IMR-90 (cell line): ENCODE measurements around the gene PNKD. TPM values are rescaled to one million over a fixed set of nuclear protein-coding genes. Genes with fewer than 3 reads are reported as not detected.

Source experiments
- ATAC-seq: fragments of 200-7000 bp; cut with Tn5 transposase; 2 replicates; pipeline ENCODE4 v1.9.1; 2020; ENCODE audit warnings: low read depth, mild to moderate bottlenecking, moderate library complexity
- BruUV-seq: library from RNA; stranded (reverse); fragments of 400-500 nt; replicated peaks from 2 replicates; lab custom pipeline; 2021; lab: Mats Ljungman, UMichigan
- CTCF ChIA-PET: fragments of 300-600 bp; formaldehyde crosslinking; extraction: SDS; loops from one replicate; lab custom pipeline; 2021; ENCODE audit warnings: antibody characterized with exemption; lab: Yijun Ruan, JAX
- POLR2A ChIA-PET: fragments of 300-600 bp; sonication (Branson Sonifier 250); formaldehyde crosslinking; loops from one replicate; lab custom pipeline; 2022; ENCODE audit warnings: antibody characterized with exemption; ENCODE audit not compliant: unreplicated experiment; lab: Charles Lee
- DNase-seq: peaks from one replicate; pipeline ENCODE4 v3.0.0; 2013
- H2AFZ ChIP-seq: replicated peaks from 2 replicates; pipeline ENCODE3; 2013; ENCODE audit warnings: low read length, mild to moderate bottlenecking; ENCODE audit not compliant: poor library complexity
- H2AK5ac ChIP-seq: 2 replicates; pipeline ENCODE4 v1.6.1; 2013; ENCODE audit warnings: low read depth, low read length, inconsistent platforms
- H2AK9ac ChIP-seq: replicated peaks from 2 replicates; pipeline ENCODE3; 2013; ENCODE audit warnings: mild to moderate bottlenecking, low read depth, low read length, moderate library complexity; ENCODE audit not compliant: poor library complexity
- H2BK120ac ChIP-seq: 2 replicates; pipeline ENCODE4 v1.6.1; 2013; ENCODE audit warnings: low read depth, low read length, inconsistent platforms
- H2BK15ac ChIP-seq: 3 replicates; pipeline ENCODE4 v1.6.1; 2013; ENCODE audit warnings: low read depth, low read length, inconsistent platforms
- H2BK20ac ChIP-seq: 2 replicates; pipeline ENCODE4 v1.6.1; 2013; ENCODE audit warnings: low read depth, mild to moderate bottlenecking, inconsistent platforms, low read length, moderate library complexity
- H2BK5ac ChIP-seq: 2 replicates; pipeline ENCODE4 v1.6.1; 2013; ENCODE audit warnings: mild to moderate bottlenecking, low read depth, low read length, inconsistent platforms; ENCODE audit not compliant: poor library complexity, severe bottlenecking
- H3K14ac ChIP-seq: replicated peaks from 2 replicates; pipeline ENCODE4 v1.6.1; 2013; ENCODE audit warnings: low read depth, low read length, inconsistent platforms
- H3K18ac ChIP-seq: 2 replicates; pipeline ENCODE4 v1.6.1; 2013; ENCODE audit warnings: low read depth, low read length, control low read depth
- H3K23ac ChIP-seq: 2 replicates; pipeline ENCODE4 v1.6.1; 2013; ENCODE audit warnings: low read depth, low read length, inconsistent platforms
- H3K27ac ChIP-seq: 2 replicates; pipeline ENCODE4 v1.5.1; 2013; ENCODE audit warnings: mild to moderate bottlenecking, control low read depth, low read length; ENCODE audit not compliant: insufficient read depth
- H3K27me3 ChIP-seq: 2 replicates; pipeline ENCODE4 v1.6.1; 2013; ENCODE audit warnings: low read length; ENCODE audit not compliant: control insufficient read depth, insufficient read depth
- H3K36me3 ChIP-seq: 2 replicates; pipeline ENCODE4 v1.6.1; 2013; ENCODE audit warnings: low read length, mixed read lengths; ENCODE audit not compliant: control insufficient read depth, insufficient read depth
- H3K4ac ChIP-seq: 2 replicates; pipeline ENCODE4 v1.6.1; 2013; ENCODE audit warnings: low read depth, low read length, inconsistent platforms
- H3K4me1 ChIP-seq: 2 replicates; pipeline ENCODE4 v1.6.1; 2013; ENCODE audit warnings: low read length, mixed read lengths; ENCODE audit not compliant: control insufficient read depth, insufficient read depth
- H3K4me2 ChIP-seq: 2 replicates; pipeline ENCODE4 v1.6.1; 2013; ENCODE audit warnings: low read depth, mild to moderate bottlenecking, control low read depth, low read length, moderate library complexity
- H3K4me3 ChIP-seq: 2 replicates; pipeline ENCODE4 v1.5.1; 2013; ENCODE audit warnings: low read depth, mild to moderate bottlenecking, control low read depth, low read length, moderate library complexity; ENCODE audit not compliant: insufficient read depth
- H3K56ac ChIP-seq: 2 replicates; pipeline ENCODE4 v1.6.1; 2013; ENCODE audit warnings: low read length, inconsistent platforms; ENCODE audit not compliant: insufficient read depth; ENCODE audit errors: extremely low read depth
- H3K79me1 ChIP-seq, 2 experiments: 2 replicates each; pipeline ENCODE4 v1.6.1; 2013; ENCODE audit warnings: low read length in 2 of 2, inconsistent platforms in 1 of 2, low read depth in 1 of 2
- H3K9ac ChIP-seq: 2 replicates; pipeline ENCODE4 v1.6.1; 2013; ENCODE audit warnings: low read depth, low read length, control low read depth
- H3K9me1 ChIP-seq: 2 replicates; pipeline ENCODE4 v1.6.1; 2013; ENCODE audit warnings: low read length, inconsistent platforms; ENCODE audit not compliant: insufficient read depth
- H3K9me3 ChIP-seq: 2 replicates; pipeline ENCODE4 v1.6.1; 2013; ENCODE audit warnings: low read length; ENCODE audit not compliant: control insufficient read depth, insufficient read depth
- H4K20me1 ChIP-seq: 2 replicates; pipeline ENCODE4 v1.6.1; 2013; ENCODE audit warnings: low read length, inconsistent platforms; ENCODE audit not compliant: insufficient read depth
- H4K5ac ChIP-seq: 2 replicates; pipeline ENCODE4 v1.6.1; 2013; ENCODE audit warnings: mild to moderate bottlenecking, low read depth, low read length, control low read depth
- H4K8ac ChIP-seq, 2 experiments: 2 replicates each; pipeline ENCODE4 v1.6.1; 2013; ENCODE audit warnings: low read depth in 2 of 2, low read length in 2 of 2, control low read depth in 1 of 2, inconsistent platforms in 1 of 2
- H4K91ac ChIP-seq: 2 replicates; pipeline ENCODE4 v1.6.1; 2013; ENCODE audit warnings: low read depth, low read length, inconsistent platforms; ENCODE audit not compliant: insufficient read depth
- BHLHE40 ChIP-seq: fragments of 150-350 bp; IDR thresholded peaks from 2 replicates; pipeline ENCODE4 v1.6.1; 2016; ENCODE audit warnings: mild to moderate bottlenecking, low read depth, low read length
- CEBPB ChIP-seq: IDR thresholded peaks from 2 replicates; pipeline ENCODE4 v1.6.1; 2012; ENCODE audit warnings: low read depth, low read length, improper control_type of control experiment
- CHD1 ChIP-seq: IDR thresholded peaks from 2 replicates; pipeline ENCODE4 v1.6.1; 2012; ENCODE audit warnings: low read depth, low read length, improper control_type of control experiment
- FOS ChIP-seq: fragments of 150-350 bp; IDR thresholded peaks from 2 replicates; pipeline ENCODE4 v1.6.1; 2016; ENCODE audit warnings: low read depth, low read length
- MAZ ChIP-seq: IDR thresholded peaks from 2 replicates; pipeline ENCODE4 v1.6.1; 2012; ENCODE audit warnings: low read depth, mild to moderate bottlenecking, low read length, improper control_type of control experiment, moderate library complexity, borderline replicate concordance
- MXI1 ChIP-seq: IDR thresholded peaks from 2 replicates; pipeline ENCODE4 v1.6.1; 2012; ENCODE audit warnings: low read depth, mild to moderate bottlenecking, low read length, moderate library complexity, borderline replicate concordance
- POLR2A ChIP-seq: IDR thresholded peaks from 2 replicates; pipeline ENCODE4 v1.6.1; 2012; ENCODE audit warnings: mild to moderate bottlenecking, low read depth, low read length
- RAD21 ChIP-seq: IDR thresholded peaks from 2 replicates; pipeline ENCODE4 v1.6.1; 2012; ENCODE audit warnings: low read length, improper control_type of control experiment
- RCOR1 ChIP-seq: IDR thresholded peaks from 2 replicates; pipeline ENCODE4 v1.6.1; 2012; ENCODE audit warnings: mild to moderate bottlenecking, low read length, improper control_type of control experiment; ENCODE audit not compliant: insufficient replicate concordance
- RFX5 ChIP-seq: IDR thresholded peaks from 2 replicates; pipeline ENCODE4 v1.8.0; 2012; ENCODE audit warnings: low read depth, mild to moderate bottlenecking, low read length, moderate library complexity
- SMC3 ChIP-seq: fragments of 150-350 bp; IDR thresholded peaks from 2 replicates; pipeline ENCODE4 v1.6.1; 2016; ENCODE audit warnings: low read depth, mild to moderate bottlenecking, antibody characterized with exemption, low read length, moderate library complexity
- WGBS, 2 experiments: methylation state at CpG; one replicate each; pipeline versions ENCODE4 v1.1.5 to v1.1.7; 2013; ENCODE audit warnings: missing lambda C conversion rate in 2 of 2; ENCODE audit not compliant: insufficient read length in 1 of 2; ENCODE audit errors: extremely low coverage in 2 of 2; 5-methylcytosine and 5-hydroxymethylcytosine counted together
- dilution Hi-C: fragments of 300-500 bp; cut with HindIII; formaldehyde crosslinking; loops from one replicate; pipeline ENCODE4 v1.14.3; 2018; ENCODE audit warnings: low sequenced_read_pairs; ENCODE audit not compliant: unreplicated experiment
- in situ Hi-C: fragments of 300-500 bp; cut with MboI; formaldehyde crosslinking; loops from 3 replicates; pipeline ENCODE4 v1.14.3; 2019; ENCODE audit warnings: low sequenced_read_pairs, inconsistent platforms, mixed read lengths
- intact Hi-C: fragments of 100-400 bp; cut with micrococcal nuclease; formaldehyde crosslinking; loops from 2 replicates; pipeline ENCODE4 v1.10.0; 2022
- polyA plus RNA-seq, 3 experiments: library from polyadenylated mRNA; depleted of rRNA; stranded (reverse); fragments of >200 nt; gene quantifications; 2 replicates each; pipeline ENCODE4 v1.2.3, GENCODE V29; 2012; ENCODE audit warnings: low replicate concordance in 1 of 3
- total RNA-seq: library from RNA; depleted of rRNA; stranded (reverse); fragments of >200 nt; gene quantifications from 2 replicates; pipeline ENCODE4 v1.2.3, GENCODE V29; 2012
- TF ChIP-seq, protein P1 (sequence below): conservative IDR thresholded peaks from 2 replicates; pipeline ENCODE4 v1.5.1; 2012; ENCODE audit warnings: mild to moderate bottlenecking, low read depth, low read length, improper control_type of control experiment
- TF ChIP-seq, protein P2 (sequence below): fragments of 150-350 bp; IDR thresholded peaks from 2 replicates; pipeline ENCODE4 v1.6.1; 2017; ENCODE audit warnings: mild to moderate bottlenecking, antibody characterized with exemption, low read length, low read depth

PNKD gene
- total and polyA plus RNA-seq, 2 of the 4 experiments (the other 2 are of a cell fraction): 19.2 to 68.5 TPM

DNA sequence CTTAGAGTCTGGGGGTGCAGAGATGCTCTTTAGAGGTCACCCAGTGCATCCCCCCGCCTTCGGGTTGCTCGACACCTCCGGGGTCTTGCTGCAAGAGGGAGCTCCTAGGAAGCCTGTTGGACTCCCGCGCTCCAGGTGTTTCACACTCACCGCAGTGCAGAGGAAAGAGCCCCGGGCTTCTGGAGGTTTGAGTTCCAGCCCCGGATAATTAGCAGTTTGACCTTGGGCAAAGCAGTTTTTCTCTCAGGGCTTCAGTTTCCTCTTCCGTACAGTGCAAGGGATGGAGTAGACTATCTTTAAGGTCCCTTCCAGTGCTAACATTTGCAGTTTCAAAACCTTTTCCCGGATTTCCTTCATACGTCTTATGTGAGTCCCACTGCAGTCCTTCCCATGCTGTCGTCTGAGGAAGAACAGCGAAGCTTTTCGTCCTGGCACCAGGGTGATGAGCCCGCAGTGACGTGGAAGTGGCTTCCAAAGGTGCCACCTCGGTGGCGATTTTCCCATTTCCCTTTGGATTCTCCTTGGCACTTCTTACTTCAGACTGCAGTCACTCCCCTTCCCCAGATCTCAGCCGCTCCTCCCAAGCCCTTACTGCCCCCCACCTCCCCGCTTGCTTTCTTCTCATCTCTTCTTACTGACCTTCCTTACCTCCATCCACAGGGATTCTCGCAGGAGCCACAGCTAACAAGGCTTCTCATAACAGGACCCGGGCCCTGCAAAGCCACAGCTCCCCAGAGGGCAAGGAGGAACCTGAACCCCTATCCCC lies 585 bp downstream of the PNKD start (continued):
- no peak for TF ChIP-seq CEBPB
- TF ChIP-seq CHD1: no peak
- TF ChIP-seq RFX5: no peak
- no peak for TF ChIP-seq POLR2A

DNA sequence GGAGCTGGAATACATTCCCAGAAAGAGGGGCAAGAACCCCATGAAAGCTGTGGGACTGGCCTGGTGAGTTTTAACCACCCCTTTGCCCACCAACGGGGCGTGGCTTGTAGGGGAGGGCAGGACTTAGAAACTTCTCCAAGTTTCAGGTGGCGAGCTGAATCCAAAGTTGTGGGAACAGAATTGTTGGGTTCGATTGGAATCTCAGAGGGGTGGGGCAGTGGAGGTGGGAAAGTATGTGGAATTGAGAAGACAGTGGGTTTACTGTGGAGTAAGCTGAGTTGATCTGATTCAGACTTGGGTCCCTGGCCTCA lies 1.1 kb downstream of the PNKD start:
- H4K91ac ChIP-seq: no peak overlapping the region
- H3K14ac ChIP-seq: no peak overlapping the region
- ChIA-PET POLR2A (no interaction called here), CTCF (interaction anchor here (1.3 to 3.9 kb wide), 3 partner anchors 13 to 26 kb away, joined by 3 to 24 read pairs (median 4); partner anchors contain the start of gene TMBIM1)
- no peak for ATAC-seq
- no peaks in the 10 kb centered on the region for H3K27me3 ChIP-seq
- H2AK9ac ChIP-seq: no peak overlapping the region
- no peak overlapping the region for H3K18ac ChIP-seq
- no peak overlapping the region for H3K4ac ChIP-seq
- H3K56ac ChIP-seq: no peak overlapping the region
- H3K9ac ChIP-seq: peak overlapping the region; percentile 73; the same call in 1 of the 2 replicates
- H2AFZ ChIP-seq: no peak overlapping the region
- peaks cover 23 to 61% of the 10 kb centered on the region in 2 experiments for H3K79me1 ChIP-seq
- H3K4me3 ChIP-seq: peak overlapping the region; percentile 72; the same call in 1 of the 2 replicates
- no peaks in the 10 kb centered on the region for H3K9me3 ChIP-seq
- DNase-seq: no peak
- dilution Hi-C loops (no loop called here), intact Hi-C loops (loop anchor here (10.0 kb wide), 1 partner anchor 293 kb away; the partner anchor contains the start of genes CNOT9 and USP37), in situ Hi-C loops (loop anchor here (10.0 kb wide), 1 partner anchor 123 kb away; the partner anchor contains the start of gene CTDSP1)
- 0 out of 2 replicates have a peak overlapping the region, but pooled peaks have one; percentile 33 for H3K23ac ChIP-seq
- no peak overlapping the region for H2BK120ac ChIP-seq
- H2AK5ac ChIP-seq: no peak overlapping the region
- 0 out of 2 replicates have a peak, but pooled peaks cover 3% of the 10 kb centered on the region for H3K9me1 ChIP-seq
- no TSS peak for BruUV-seq
- no peak overlapping the region for H2BK15ac ChIP-seq
- H4K20me1 ChIP-seq: peaks cover 9% of the 10 kb centered on the region; the same call in 1 of the 2 replicates
- 60% methylated on average over 1 of the region's 4 CpGs; no CpG with 5 or more reads in 1 of the 2 experiments for WGBS, 2 experiments
- no peak overlapping the region for H2BK5ac ChIP-seq
- H3K4me1 ChIP-seq: peaks cover 10% of the 10 kb centered on the region
- peaks cover 40% of the 10 kb centered on the region for H3K36me3 ChIP-seq
- no peak overlapping the region; the same call in 1 of the 2 replicates for H3K27ac ChIP-seq
- no peak overlapping the region for H2BK20ac ChIP-seq
- H4K5ac ChIP-seq: no peak overlapping the region
- no peak overlapping the region for H4K8ac ChIP-seq
- H3K4me2 ChIP-seq: peak overlapping the region; percentile 90; the same call in 1 of the 2 replicates
- TF ChIP-seq MXI1: no peak
- no peak for TF ChIP-seq BHLHE40
- no peak for TF ChIP-seq RAD21
- no peak for TF ChIP-seq FOS
- TF ChIP-seq, protein P1, sequence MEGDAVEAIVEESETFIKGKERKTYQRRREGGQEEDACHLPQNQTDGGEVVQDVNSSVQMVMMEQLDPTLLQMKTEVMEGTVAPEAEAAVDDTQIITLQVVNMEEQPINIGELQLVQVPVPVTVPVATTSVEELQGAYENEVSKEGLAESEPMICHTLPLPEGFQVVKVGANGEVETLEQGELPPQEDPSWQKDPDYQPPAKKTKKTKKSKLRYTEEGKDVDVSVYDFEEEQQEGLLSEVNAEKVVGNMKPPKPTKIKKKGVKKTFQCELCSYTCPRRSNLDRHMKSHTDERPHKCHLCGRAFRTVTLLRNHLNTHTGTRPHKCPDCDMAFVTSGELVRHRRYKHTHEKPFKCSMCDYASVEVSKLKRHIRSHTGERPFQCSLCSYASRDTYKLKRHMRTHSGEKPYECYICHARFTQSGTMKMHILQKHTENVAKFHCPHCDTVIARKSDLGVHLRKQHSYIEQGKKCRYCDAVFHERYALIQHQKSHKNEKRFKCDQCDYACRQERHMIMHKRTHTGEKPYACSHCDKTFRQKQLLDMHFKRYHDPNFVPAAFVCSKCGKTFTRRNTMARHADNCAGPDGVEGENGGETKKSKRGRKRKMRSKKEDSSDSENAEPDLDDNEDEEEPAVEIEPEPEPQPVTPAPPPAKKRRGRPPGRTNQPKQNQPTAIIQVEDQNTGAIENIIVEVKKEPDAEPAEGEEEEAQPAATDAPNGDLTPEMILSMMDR: no peak
- TF ChIP-seq, protein P2, sequence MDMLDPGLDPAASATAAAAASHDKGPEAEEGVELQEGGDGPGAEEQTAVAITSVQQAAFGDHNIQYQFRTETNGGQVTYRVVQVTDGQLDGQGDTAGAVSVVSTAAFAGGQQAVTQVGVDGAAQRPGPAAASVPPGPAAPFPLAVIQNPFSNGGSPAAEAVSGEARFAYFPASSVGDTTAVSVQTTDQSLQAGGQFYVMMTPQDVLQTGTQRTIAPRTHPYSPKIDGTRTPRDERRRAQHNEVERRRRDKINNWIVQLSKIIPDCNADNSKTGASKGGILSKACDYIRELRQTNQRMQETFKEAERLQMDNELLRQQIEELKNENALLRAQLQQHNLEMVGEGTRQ: no peak
- TF ChIP-seq SMC3: no peak
- no peak for TF ChIP-seq CEBPB
- TF ChIP-seq MAZ: no peak
- TF ChIP-seq POLR2A: no peak
- TF ChIP-seq CHD1: no peak
- no peak for TF ChIP-seq RFX5
- TF ChIP-seq RCOR1: no peak
